Mesendoderm (in vitro differentiated cells): ENCODE measurements around the gene BCL2.

ENCODE experiments used
- DNase-seq: peaks from one replicate; pipeline ENCODE4 v3.0.0; 2013
- H2AK5ac ChIP-seq: 2 replicates; pipeline ENCODE4 v1.6.1; 2013; ENCODE audit warnings: low read length, inconsistent platforms
- H2BK120ac ChIP-seq: 2 replicates; pipeline ENCODE4 v1.6.1; 2013; ENCODE audit warnings: low read depth, mild to moderate bottlenecking, low read length, moderate library complexity, mixed read lengths
- H2BK15ac ChIP-seq: replicated peaks from 2 replicates; pipeline ENCODE4 v1.6.1; 2013; ENCODE audit warnings: low read depth, mild to moderate bottlenecking, moderate library complexity
- H2BK5ac ChIP-seq: 2 replicates; pipeline ENCODE4 v1.6.1; 2013; ENCODE audit warnings: low read length, inconsistent platforms
- H3K18ac ChIP-seq: 2 replicates; pipeline ENCODE4 v1.6.1; 2013; ENCODE audit warnings: mild to moderate bottlenecking, low read length, mixed read lengths
- H3K23ac ChIP-seq: one replicate; pipeline ENCODE4 v1.6.1; 2013; ENCODE audit warnings: low read length
- H3K27ac ChIP-seq: 2 replicates; pipeline ENCODE4 v1.5.1; 2013; ENCODE audit warnings: low read depth, mild to moderate bottlenecking, inconsistent platforms, low read length, moderate library complexity
- H3K27me3 ChIP-seq: 2 replicates; pipeline ENCODE4 v1.6.1; 2013; ENCODE audit warnings: low read length, control low read depth, mild to moderate bottlenecking, inconsistent platforms; ENCODE audit not compliant: insufficient read depth, poor library complexity
- H3K36me3 ChIP-seq: 2 replicates; pipeline ENCODE4 v1.6.1; 2013; ENCODE audit warnings: low read length, inconsistent platforms; ENCODE audit not compliant: control insufficient read depth, insufficient read depth
- H3K4ac ChIP-seq: one replicate; pipeline ENCODE4 v1.6.1; 2013; ENCODE audit warnings: low read depth, mild to moderate bottlenecking, low read length, moderate library complexity
- H3K4me1 ChIP-seq: 2 replicates; pipeline ENCODE4 v1.6.1; 2013; ENCODE audit warnings: low read depth, low read length, inconsistent platforms; ENCODE audit not compliant: control insufficient read depth
- H3K4me2 ChIP-seq: 2 replicates; pipeline ENCODE4 v1.6.1; 2013; ENCODE audit warnings: low read length
- H3K4me3 ChIP-seq: 2 replicates; pipeline ENCODE4 v1.5.1; 2013; ENCODE audit warnings: mild to moderate bottlenecking, low read length
- H3K56ac ChIP-seq: one replicate; pipeline ENCODE4 v1.6.1; 2013; ENCODE audit warnings: low read length
- H3K79me1 ChIP-seq: 2 replicates; pipeline ENCODE4 v1.6.1; 2013; ENCODE audit warnings: low read length, inconsistent platforms
- H3K79me2 ChIP-seq: 2 replicates; pipeline ENCODE4 v1.6.1; 2013; ENCODE audit warnings: mild to moderate bottlenecking, low read length; ENCODE audit not compliant: control insufficient read depth, insufficient read depth
- H3K9ac ChIP-seq: 2 replicates; pipeline ENCODE4 v1.6.1; 2013; ENCODE audit warnings: low read length, inconsistent platforms
- H4K5ac ChIP-seq: one replicate; pipeline ENCODE4 v1.6.1; 2013; ENCODE audit warnings: low read length
- H4K8ac ChIP-seq: one replicate; pipeline ENCODE4 v1.6.1; 2013; ENCODE audit warnings: low read depth, mild to moderate bottlenecking, control low read depth, low read length, moderate library complexity
- WGBS: extraction: QIAGEN DNeasy Blood & Tissue Kit; methylation state at CpG from one replicate; pipeline ENCODE4 v1.1.7; 2013; ENCODE audit warnings: low lambda C conversion rate, missing lambda C conversion rate; ENCODE audit not compliant: insufficient coverage; ENCODE audit errors: extremely low coverage; 5-methylcytosine and 5-hydroxymethylcytosine counted together

The BCL2 gene

GRCh38 chr18:63254716-63255399 is 64.7 kb downstream of the BCL2 start:
- Histone ChIP-seq H4K8ac (no peak overlapping the region), H2BK120ac (no peak overlapping the region), H3K79me1 (no peaks in the 10 kb centered on the region), H3K4me2 (no peak overlapping the region), H3K23ac (no peak overlapping the region), H2BK15ac (no peak overlapping the region), H2BK5ac (no peak overlapping the region), H2AK5ac (no peak overlapping the region), H3K56ac (no peak overlapping the region), H3K4ac (no peak overlapping the region), H3K4me3 (no peak overlapping the region), H3K9ac (no peak overlapping the region), H4K5ac (no peak overlapping the region), H3K27ac (no peak overlapping the region), H3K27me3 (no peaks in the 10 kb centered on the region), H3K36me3 (no peaks in the 10 kb centered on the region), H3K18ac (no peak overlapping the region), H3K4me1 (no peaks in the 10 kb centered on the region), H3K79me2 (no peaks in the 10 kb centered on the region)
- DNase-seq, result no peak
- no CpG with 5 or more reads among the region's 4 CpGs for WGBS

GRCh38 chr18:63253428-63254372 is 65.9 kb downstream of the BCL2 start:
- WGBS, result no CpG with 5 or more reads among the region's 10 CpGs
- H3K4me2 ChIP-seq, result no peak overlapping the region
- no peak for DNase-seq

GRCh38 chr18:63253014-63253413 is 66.6 kb downstream of the BCL2 start:
- Histone ChIP-seq H2BK120ac (no peak overlapping the region), H3K4me1 (no peaks in the 10 kb centered on the region), H3K79me2 (no peaks in the 10 kb centered on the region), H3K4me3 (no peak overlapping the region), H3K79me1 (no peaks in the 10 kb centered on the region), H4K5ac (no peak overlapping the region), H3K4me2 (no peak overlapping the region), H3K4ac (no peak overlapping the region), H3K23ac (no peak overlapping the region), H2AK5ac (no peak overlapping the region), H2BK5ac (no peak overlapping the region), H3K18ac (no peak overlapping the region), H2BK15ac (no peak overlapping the region), H3K27me3 (no peaks in the 10 kb centered on the region), H4K8ac (no peak overlapping the region), H3K36me3 (no peaks in the 10 kb centered on the region), H3K27ac (no peak overlapping the region), H3K9ac (no peak overlapping the region), H3K56ac (no peak overlapping the region)
- no peak for DNase-seq
- WGBS, result no CpG with 5 or more reads among the region's 6 CpGs

More at GRCh38 chr18:63253428-63254372, 65.9 kb downstream of the BCL2 start:
- Histone ChIP-seq H3K27ac (no peak overlapping the region), H3K79me1 (no peaks in the 10 kb centered on the region), H3K56ac (no peak overlapping the region), H4K8ac (no peak overlapping the region), H2AK5ac (no peak overlapping the region), H2BK15ac (no peak overlapping the region), H2BK5ac (no peak overlapping the region), H3K4me1 (no peaks in the 10 kb centered on the region), H3K23ac (no peak overlapping the region), H2BK120ac (no peak overlapping the region), H3K79me2 (no peaks in the 10 kb centered on the region), H3K4ac (no peak overlapping the region), H4K5ac (no peak overlapping the region), H3K36me3 (no peaks in the 10 kb centered on the region), H3K4me3 (no peak overlapping the region), H3K27me3 (no peaks in the 10 kb centered on the region), H3K9ac (no peak overlapping the region), H3K18ac (no peak overlapping the region)

- Histone ChIP-seq H3K4me2 (no peak overlapping the region), H4K8ac (no peak overlapping the region), H3K4me1 (no peaks in the 10 kb centered on the region), H2BK15ac (no peak overlapping the region), H3K9ac (no peak overlapping the region), H3K27ac (no peak overlapping the region), H3K23ac (no peak overlapping the region), H3K27me3 (no peaks in the 10 kb centered on the region), H3K79me2 (no peaks in the 10 kb centered on the region), H3K18ac (no peak overlapping the region), H2BK120ac (no peak overlapping the region), H3K36me3 (no peaks in the 10 kb centered on the region), H3K79me1 (no peaks in the 10 kb centered on the region), H2BK5ac (no peak overlapping the region), H3K56ac (no peak overlapping the region), H4K5ac (no peak overlapping the region), H3K4ac (no peak overlapping the region), H2AK5ac (no peak overlapping the region), H3K4me3 (no peak overlapping the region)
- no CpG with 5 or more reads among the region's 7 CpGs for WGBS
- DNase-seq, result peak; percentile 16
Observed at GRCh38 chr18:63249771-63250170, 69.8 kb downstream of the BCL2 start.

- Histone ChIP-seq H4K8ac (no peak overlapping the region), H3K18ac (no peak overlapping the region), H4K5ac (no peak overlapping the region), H2BK120ac (no peak overlapping the region), H2BK15ac (no peak overlapping the region), H3K4me1 (no peaks in the 10 kb centered on the region), H3K79me2 (no peaks in the 10 kb centered on the region), H3K4me2 (no peak overlapping the region), H2AK5ac (no peak overlapping the region), H3K56ac (no peak overlapping the region), H3K27me3 (no peaks in the 10 kb centered on the region), H3K23ac (no peak overlapping the region), H3K36me3 (no peaks in the 10 kb centered on the region), H3K79me1 (no peaks in the 10 kb centered on the region), H2BK5ac (no peak overlapping the region), H3K9ac (no peak overlapping the region), H3K4me3 (no peak overlapping the region), H3K27ac (no peak overlapping the region), H3K4ac (no peak overlapping the region)
- DNase-seq, result no peak
- WGBS, result no CpG with 5 or more reads among the region's 4 CpGs
Observed at GRCh38 chr18:63247926-63248325, 71.6 kb downstream of the BCL2 start.
